Measurements from ENCODE around the gene KIAA1210. TPM values are rescaled to one million over a fixed set of nuclear protein-coding genes. Genes with fewer than 3 reads are reported as not detected.

The KIAA1210 gene
- total and polyA plus RNA-seq, 10 of the 15 experiments (the other 5 are each of a cell fraction or from before 2014, with no cell fraction given) = 0.01 TPM; not detected in 9

GRCh38 chrX:119094819-119095218, 32.8 kb downstream of the KIAA1210 start:
- ATAC-seq = no peak
- no peak overlapping the region for H3K27ac ChIP-seq (ENCODE audit: control insufficient read depth, insufficient read depth)
- no peak overlapping the region for H3K9ac ChIP-seq (ENCODE audit: control insufficient read depth, insufficient read depth, low read length)
- DNase-seq (ENCODE audit: low read depth, low spot score) = no peak
- H3K27me3 ChIP-seq (replicated peaks in 1 of 2; ENCODE audit: control insufficient read depth in 2 of 2, insufficient read depth in 2 of 2, low read length in 1 of 2) = no peaks in the 10 kb centered on the region; a peak in 1 of 4 replicates
- 0% methylated on average over 3 of the region's 3 CpGs for WGBS (ENCODE audit: insufficient coverage, insufficient replicate concordance, low lambda C conversion rate, missing lambda C conversion rate)
- in situ Hi-C loops (cut with MboI) (no loop called here), intact Hi-C loops (cut with micrococcal nuclease; ENCODE audit: unreplicated experiment) (no loop called here)
- no peak for TF ChIP-seq SREBF1 (IDR thresholded peaks at IDR 0.05; ENCODE audit: low read length)
- no peak for TF ChIP-seq SKIL (IDR thresholded peaks at IDR 0.05; ENCODE audit: low read depth, poor library complexity, severe bottlenecking)
- TF ChIP-seq MEF2A (IDR thresholded peaks at IDR 0.05; ENCODE audit: insufficient read depth, low read depth, low read length) = no peak
- CTCF ChIA-PET = interaction anchor here (0.6 kb wide), 1 partner anchor 200 kb away, joined by 4 read pairs; no protein-coding TSS in a partner anchor
- H3K36me3 ChIP-seq (ENCODE audit: control insufficient read depth in 2 of 2, insufficient read depth in 2 of 2, low read length in 1 of 2) = no peaks in the 10 kb centered on the region
- POLR2A ChIA-PET = no interaction called here
- no peaks in the 10 kb centered on the region for H3K9me3 ChIP-seq (replicated peaks; ENCODE audit: control insufficient read depth, insufficient read depth, low read length)
- H2AFZ ChIP-seq (ENCODE audit: control insufficient read depth, low read depth, low read length) = no peak overlapping the region
- SMC1A ChIA-PET (ENCODE audit: uncharacterized antibody, unreplicated experiment) = no interaction called here
- H3K4me3 ChIP-seq = no peak overlapping the region
- RAD21 ChIA-PET (ENCODE audit: unreplicated experiment) = interaction anchor here (1.1 kb wide), 1 partner anchor 90 kb away, joined by 3 read pairs; no protein-coding TSS in a partner anchor
- H3K4me1 ChIP-seq (ENCODE audit: control insufficient read depth, insufficient read depth, low read length) = no peaks in the 10 kb centered on the region
- H3K79me2 ChIP-seq (ENCODE audit: control insufficient read depth, insufficient read depth, low read length) = no peaks in the 10 kb centered on the region
- FAIRE-seq = no peak
- H3K4me2 ChIP-seq (ENCODE audit: control insufficient read depth, insufficient read depth) = no peak overlapping the region
- BruUV-seq (replicated peaks) = no TSS peak
- no peaks in the 10 kb centered on the region for H4K20me1 ChIP-seq (ENCODE audit: control insufficient read depth, insufficient read depth)

- no peak overlapping the region for H2AFZ ChIP-seq (ENCODE audit: control insufficient read depth, low read depth, low read length)
- H3K27ac ChIP-seq (ENCODE audit: control insufficient read depth, insufficient read depth) = no peak overlapping the region
- no peaks in the 10 kb centered on the region for H3K79me2 ChIP-seq (ENCODE audit: control insufficient read depth, insufficient read depth, low read length)
- DNase-seq (ENCODE audit: low read depth, low spot score) (no peak), ATAC-seq (no peak), FAIRE-seq (no peak)
- H3K4me3 ChIP-seq = no peak overlapping the region
- H3K9ac ChIP-seq (ENCODE audit: control insufficient read depth, insufficient read depth, low read length) = no peak overlapping the region
- no peaks in the 10 kb centered on the region for H3K36me3 ChIP-seq (ENCODE audit: control insufficient read depth in 2 of 2, insufficient read depth in 2 of 2, low read length in 1 of 2)
- in situ Hi-C loops (cut with MboI) (no loop called here), intact Hi-C loops (cut with micrococcal nuclease; ENCODE audit: unreplicated experiment) (no loop called here)
- CTCF ChIA-PET = no interaction called here
- RAD21 ChIA-PET (ENCODE audit: unreplicated experiment) = interaction anchor here (0.6 kb wide), 1 partner anchor 10 kb away, joined by 3 read pairs; no protein-coding TSS in a partner anchor
- H3K4me2 ChIP-seq (ENCODE audit: control insufficient read depth, insufficient read depth) = no peak overlapping the region
- no peaks in the 10 kb centered on the region for H4K20me1 ChIP-seq (ENCODE audit: control insufficient read depth, insufficient read depth)
- SMC1A ChIA-PET (ENCODE audit: uncharacterized antibody, unreplicated experiment) = no interaction called here
- no peaks in the 10 kb centered on the region for H3K9me3 ChIP-seq (replicated peaks; ENCODE audit: control insufficient read depth, insufficient read depth, low read length)
- no peaks in the 10 kb centered on the region for H3K4me1 ChIP-seq (ENCODE audit: control insufficient read depth, insufficient read depth, low read length)
- no TSS peak for BruUV-seq (replicated peaks)
- POLR2A ChIA-PET = no interaction called here
- no peaks in the 10 kb centered on the region; a peak in 1 of 4 replicates for H3K27me3 ChIP-seq (replicated peaks in 1 of 2; ENCODE audit: control insufficient read depth in 2 of 2, insufficient read depth in 2 of 2, low read length in 1 of 2)
- 21% methylated on average over 7 of the region's 7 CpGs for WGBS (ENCODE audit: insufficient coverage, insufficient replicate concordance, low lambda C conversion rate, missing lambda C conversion rate)
- TF ChIP-seq JUND (IDR thresholded peaks at IDR 0.05; ENCODE audit: low read depth, low read length) (no peak), WRNIP1 (IDR thresholded peaks at IDR 0.05; ENCODE audit: borderline replicate concordance, low read depth, low read length) (no peak), HSF1 (IDR thresholded peaks at IDR 0.05; ENCODE audit: low read depth, low read length) (no peak), SMAD1 (IDR thresholded peaks at IDR 0.05; ENCODE audit: low read depth, partially characterized antibody) (no peak), GATAD2B (conservative IDR thresholded peaks at IDR 0.05; ENCODE audit: low read depth) (no peak), REST (IDR thresholded peaks at IDR 0.05; ENCODE audit: low read depth, low read length) (no peak)
Measured at GRCh38 chrX:119093991-119094735, 33.4 kb downstream of the KIAA1210 start.
